Diencephalon (tissue), 1 donor: ENCODE data around the gene TNFRSF25. TPM values are rescaled to one million over a fixed set of nuclear protein-coding genes. Genes with fewer than 3 reads are reported as not detected.

ENCODE experiments used
- small RNA-seq: library from RNA; depleted of rRNA; stranded (forward); fragments of <200 nt; gene quantifications from one replicate; pipeline ENCODE3, GENCODE V24; 2014
- total RNA-seq: library from RNA; depleted of rRNA; stranded (reverse); fragments of >200 nt; gene quantifications from one replicate; pipeline ENCODE4 v1.2.3, GENCODE V29; 2014

Gene TNFRSF25, protein sequence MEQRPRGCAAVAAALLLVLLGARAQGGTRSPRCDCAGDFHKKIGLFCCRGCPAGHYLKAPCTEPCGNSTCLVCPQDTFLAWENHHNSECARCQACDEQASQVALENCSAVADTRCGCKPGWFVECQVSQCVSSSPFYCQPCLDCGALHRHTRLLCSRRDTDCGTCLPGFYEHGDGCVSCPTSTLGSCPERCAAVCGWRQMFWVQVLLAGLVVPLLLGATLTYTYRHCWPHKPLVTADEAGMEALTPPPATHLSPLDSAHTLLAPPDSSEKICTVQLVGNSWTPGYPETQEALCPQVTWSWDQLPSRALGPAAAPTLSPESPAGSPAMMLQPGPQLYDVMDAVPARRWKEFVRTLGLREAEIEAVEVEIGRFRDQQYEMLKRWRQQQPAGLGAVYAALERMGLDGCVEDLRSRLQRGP
- 11.8 TPM for total RNA-seq

DNA sequence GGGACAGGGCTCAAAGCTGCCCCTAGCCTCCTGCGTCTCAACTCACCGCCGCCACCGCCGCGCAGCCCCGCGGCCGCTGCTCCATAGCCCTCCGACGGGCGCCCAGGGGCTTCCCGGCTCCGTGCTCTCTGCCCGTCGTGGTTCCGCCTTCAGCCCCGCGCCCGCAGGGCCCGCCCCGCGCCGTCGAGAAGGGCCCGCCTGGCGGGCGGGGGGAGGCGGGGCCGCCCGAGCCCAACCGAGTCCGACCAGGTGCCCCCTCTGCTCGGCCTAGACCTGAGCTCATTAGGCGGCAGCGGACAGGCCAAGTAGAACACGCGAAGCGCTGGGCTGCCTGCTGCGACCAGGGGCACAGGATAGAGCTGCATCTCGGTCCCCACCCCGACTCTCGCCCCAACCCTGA, at the start of gene TNFRSF25:
Gene TNFRSF25 (minus strand): TSS at position 151 of the 400 bp plus-strand sequence. CDS start 66 bp downstream, at position 85.

DNA sequence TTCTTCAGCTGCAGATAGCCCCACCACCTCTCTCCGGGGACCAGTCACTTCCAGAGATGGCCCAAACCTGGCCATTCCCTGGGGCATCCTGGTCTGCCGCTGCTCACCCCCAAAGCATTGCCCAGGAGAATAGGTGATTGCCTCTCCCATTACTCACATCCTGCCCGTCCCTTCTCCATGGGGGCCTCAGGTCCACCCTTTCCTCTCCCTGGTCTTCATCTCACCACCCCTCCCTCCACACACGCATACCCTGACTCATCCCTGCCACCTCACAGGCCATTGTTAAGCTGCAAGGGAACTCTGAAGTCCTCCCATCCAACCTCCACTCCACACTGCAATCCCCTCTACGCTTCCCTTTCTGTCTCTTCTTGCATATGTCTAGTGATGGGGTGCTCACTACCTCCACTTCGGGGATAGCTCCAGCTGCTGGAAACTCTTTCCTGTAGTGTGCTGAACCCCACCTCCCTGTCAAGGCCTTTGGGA, 25.5 kb upstream of the TNFRSF25 start, which contains the start of gene PLEKHG5:
Gene PLEKHG5 (minus strand): TSS at position 188 of the 483 bp plus-strand sequence. CDS start 14,096 bp downstream, outside the sequence.

DNA sequence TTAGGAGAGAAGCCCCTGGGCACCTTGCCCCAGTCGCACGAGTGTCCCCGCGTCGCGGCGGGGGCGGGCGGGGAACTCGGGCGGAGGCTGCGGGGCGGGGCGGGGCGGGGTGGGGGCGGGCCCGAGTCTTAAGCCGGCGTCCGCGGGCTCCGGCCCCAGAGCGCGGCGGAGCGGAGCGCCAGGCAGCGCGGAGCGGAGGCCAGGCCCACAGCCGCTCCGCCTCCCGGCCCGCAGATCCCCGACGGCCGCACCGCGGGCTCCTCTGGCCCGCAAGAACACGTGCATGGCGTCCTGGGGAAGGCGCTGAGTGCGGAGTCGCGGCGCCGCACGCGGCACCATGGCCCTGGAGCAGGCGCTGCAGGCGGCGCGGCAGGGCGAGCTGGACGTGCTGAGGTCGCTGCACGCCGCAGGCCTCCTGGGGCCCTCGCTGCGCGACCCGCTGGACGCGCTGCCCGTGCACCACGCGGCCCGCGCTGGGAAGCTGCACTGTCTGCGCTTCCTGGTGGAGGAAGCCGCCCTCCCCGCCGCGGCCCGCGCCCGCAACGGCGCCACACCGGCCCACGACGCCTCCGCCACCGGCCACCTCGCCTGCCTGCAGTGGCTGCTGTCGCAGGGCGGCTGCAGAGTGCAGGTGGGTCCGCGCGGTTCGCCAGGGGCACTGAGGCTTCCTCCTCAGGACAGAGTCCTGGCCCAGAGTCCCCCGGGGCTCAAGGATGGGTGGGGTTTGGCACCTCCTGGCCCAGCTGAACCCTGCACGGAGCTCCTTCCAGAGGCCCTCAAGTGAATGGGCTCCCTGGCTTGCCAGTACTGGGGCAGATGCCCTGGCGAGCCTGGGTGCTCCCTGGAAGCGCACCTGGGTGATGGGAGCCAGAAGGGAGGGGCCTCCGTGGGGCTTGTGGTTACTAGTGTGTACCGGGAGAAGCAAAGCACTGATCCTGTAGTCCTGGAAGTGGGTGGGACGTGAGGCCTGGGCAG, 41.1 kb downstream of the TNFRSF25 start, which contains the start of gene ESPN:
Gene ESPN (plus strand): TSS at position 158 of the 975 bp plus-strand sequence. CDS start 180 bp downstream, at position 338.

DNA sequence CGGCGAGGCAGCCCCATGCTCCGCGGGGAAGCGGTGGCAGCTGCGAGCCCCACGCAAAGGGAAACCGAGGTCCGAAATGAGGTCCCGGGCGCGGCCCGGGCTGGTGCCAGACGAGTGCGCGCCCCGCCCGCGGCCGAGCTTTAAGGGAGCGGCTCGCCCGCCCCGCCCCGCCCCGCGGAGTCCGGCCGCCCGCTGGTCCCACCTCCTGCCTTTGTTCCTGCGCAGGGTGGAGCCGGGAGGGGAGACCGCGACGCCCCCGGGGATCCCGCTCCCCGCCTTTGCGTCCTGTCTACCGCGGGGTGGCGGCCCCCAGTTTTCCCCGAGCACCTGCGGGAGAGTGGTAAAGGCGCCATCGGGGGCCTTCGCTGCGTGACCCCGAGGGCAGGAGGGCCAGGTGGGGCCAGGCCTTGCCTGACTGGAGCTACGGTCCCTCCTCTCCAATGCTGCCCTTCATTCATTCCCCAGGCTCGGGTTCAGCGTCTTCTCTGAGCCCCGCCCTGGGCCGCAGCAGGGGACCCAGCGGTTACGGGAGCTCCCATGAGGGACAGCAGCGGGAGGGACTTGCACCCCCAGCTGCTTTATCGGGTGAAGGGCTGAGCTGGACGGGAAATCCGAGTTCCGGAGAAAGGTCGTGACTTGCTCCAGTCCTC, 46.0 kb downstream of the TNFRSF25 start, which contains the start of gene HES2:
Gene HES2 (minus strand): TSS at position 116 of the 650 bp plus-strand sequence. CDS start 99 bp downstream, at position 17.

Small RNA genes within 50 kb of the gene (small RNA-seq; reads per million reads assigned to genes)
- gene MIR4252 = not detected

Other genes starting within 250 kb of the TNFRSF25 start
- gene ICMT, start 230.2 kb downstream of the TNFRSF25 start, total RNA-seq = 34.4 TPM
- gene HES3, start 222.0 kb downstream of the TNFRSF25 start, total RNA-seq = not detected
- 33.2 TPM for gene GPR153, start 205.1 kb downstream of the TNFRSF25 start, total RNA-seq
- 77.7 TPM for gene ACOT7, start 72.4 kb downstream of the TNFRSF25 start, total RNA-seq
- not detected for gene HES2, start 46.3 kb downstream of the TNFRSF25 start, total RNA-seq
- gene ESPN, start 41.4 kb downstream of the TNFRSF25 start, total RNA-seq = 0.92 TPM
- gene PLEKHG5, start 25.5 kb upstream of the TNFRSF25 start, total RNA-seq = 23.1 TPM
- gene NOL9, start 88.3 kb upstream of the TNFRSF25 start, total RNA-seq = 33.7 TPM
- gene TAS1R1, start 89.1 kb upstream of the TNFRSF25 start, total RNA-seq = not detected
- 15.5 TPM for gene ZBTB48, start 113.8 kb upstream of the TNFRSF25 start, total RNA-seq
- gene KLHL21, start 136.7 kb upstream of the TNFRSF25 start, total RNA-seq = 9.9 TPM
- 15.0 TPM for gene PHF13, start 147.6 kb upstream of the TNFRSF25 start, total RNA-seq
- gene THAP3, start 158.7 kb upstream of the TNFRSF25 start, total RNA-seq = 20.1 TPM
- gene DNAJC11, start 235.6 kb upstream of the TNFRSF25 start, total RNA-seq = 35.8 TPM